Stimulated activated naive CD4-positive, alpha-beta T cell (primary cell): ENCODE results near the gene TAGLN2.

Experiments
- DNase-seq, 6 experiments: peaks; one replicate each; lab custom pipeline; 2025; lab: John Stamatoyannopoulos, UW

TAGLN2 gene

GRCh38 chr1:159935305-159935704, 10.0 kb upstream of the TAGLN2 start:
- DNase-seq, result no peak

- DNase-seq, result no peak
Measured at GRCh38 chr1:159934136-159935039, 9.1 kb upstream of the TAGLN2 start.

DNA sequence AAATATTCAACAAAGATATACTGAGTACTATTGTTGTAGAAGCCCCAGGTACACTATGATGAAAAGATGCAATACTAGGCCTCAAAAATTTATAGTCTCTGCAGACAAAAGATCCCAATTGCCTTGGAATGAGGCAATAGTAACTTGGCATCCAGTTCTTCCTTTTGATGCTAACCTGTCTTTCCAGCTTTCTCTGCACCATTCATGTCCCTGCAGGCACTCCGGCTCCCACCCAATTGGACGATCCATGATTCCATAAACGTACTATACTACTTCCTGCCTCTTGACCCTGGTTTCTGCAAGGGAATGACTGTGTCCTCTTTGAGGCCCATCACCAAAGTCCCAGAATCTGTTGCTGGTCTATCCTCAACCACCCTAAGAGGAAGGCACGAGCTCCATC, 8.0 kb upstream of the TAGLN2 start:
- DNase-seq, result no peak

- no peak for DNase-seq
Measured at GRCh38 chr1:159932296-159933285, 7.3 kb upstream of the TAGLN2 start.

DNA sequence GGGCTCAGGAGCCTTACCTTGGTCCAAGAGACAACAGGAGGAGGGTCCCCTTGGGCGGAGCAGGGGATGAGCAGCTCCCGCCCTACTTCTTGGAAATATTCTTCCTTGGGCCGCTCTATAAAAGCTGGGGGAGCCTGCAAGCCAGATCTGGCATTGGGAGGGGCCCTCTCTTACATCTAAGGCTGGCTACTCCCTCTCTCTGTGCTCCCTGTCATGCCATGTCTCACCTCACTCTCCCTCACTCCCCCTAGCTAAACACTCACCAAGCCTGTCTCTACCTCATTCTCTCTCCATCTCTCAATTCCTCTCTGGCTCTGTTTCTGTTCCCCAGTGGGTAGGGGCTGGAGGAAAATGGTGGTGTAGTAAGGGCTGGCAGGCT, 6.5 kb upstream of the TAGLN2 start:
- no peak for DNase-seq

GRCh38 chr1:159931101-159931794, 5.9 kb upstream of the TAGLN2 start:
- DNase-seq, result no peak

GRCh38 chr1:159930634-159931033, 5.3 kb upstream of the TAGLN2 start:
- DNase-seq, result no peak

GRCh38 chr1:159930216-159930615, 4.9 kb upstream of the TAGLN2 start:
- no peak for DNase-seq

GRCh38 chr1:159929155-159930051, 4.1 kb upstream of the TAGLN2 start:
- no peak for DNase-seq

DNA sequence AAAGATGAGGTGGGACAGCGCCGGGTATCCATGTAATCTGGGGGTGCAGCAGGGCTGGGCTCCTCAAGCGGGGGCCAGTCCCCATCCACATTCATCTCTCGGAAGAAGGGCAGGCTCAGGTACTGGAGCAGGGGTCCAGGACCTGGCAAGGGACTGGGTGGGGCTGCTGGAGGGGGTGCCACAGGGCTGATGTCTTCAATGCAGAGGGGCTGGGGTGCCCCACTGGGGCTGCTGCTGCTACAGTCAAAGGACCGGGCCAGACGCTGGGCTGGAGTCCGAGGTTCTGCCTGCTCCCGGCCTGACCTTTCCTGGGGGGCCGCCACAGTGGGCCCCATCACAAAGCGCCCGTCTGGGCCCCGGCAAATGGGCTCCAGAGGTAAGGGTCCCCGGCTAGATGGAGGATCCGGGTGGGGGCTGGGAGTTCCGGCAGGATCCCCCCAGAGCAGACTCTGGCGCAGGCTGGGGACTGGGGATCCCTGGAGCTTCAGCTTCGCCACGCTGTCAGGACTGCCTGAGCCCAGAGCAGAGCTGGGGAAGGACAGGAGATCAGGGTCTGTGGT, 3.3 kb upstream of the TAGLN2 start:
- DNase-seq, result no peak

- no peak for DNase-seq
Measured at GRCh38 chr1:159927849-159928431, 2.6 kb upstream of the TAGLN2 start.

GRCh38 chr1:159927211-159927848, 2.0 kb upstream of the TAGLN2 start:
- no peak for DNase-seq

GRCh38 chr1:159925719-159926078, 392 bp upstream of the TAGLN2 start:
- DNase-seq, result no peak

DNA sequence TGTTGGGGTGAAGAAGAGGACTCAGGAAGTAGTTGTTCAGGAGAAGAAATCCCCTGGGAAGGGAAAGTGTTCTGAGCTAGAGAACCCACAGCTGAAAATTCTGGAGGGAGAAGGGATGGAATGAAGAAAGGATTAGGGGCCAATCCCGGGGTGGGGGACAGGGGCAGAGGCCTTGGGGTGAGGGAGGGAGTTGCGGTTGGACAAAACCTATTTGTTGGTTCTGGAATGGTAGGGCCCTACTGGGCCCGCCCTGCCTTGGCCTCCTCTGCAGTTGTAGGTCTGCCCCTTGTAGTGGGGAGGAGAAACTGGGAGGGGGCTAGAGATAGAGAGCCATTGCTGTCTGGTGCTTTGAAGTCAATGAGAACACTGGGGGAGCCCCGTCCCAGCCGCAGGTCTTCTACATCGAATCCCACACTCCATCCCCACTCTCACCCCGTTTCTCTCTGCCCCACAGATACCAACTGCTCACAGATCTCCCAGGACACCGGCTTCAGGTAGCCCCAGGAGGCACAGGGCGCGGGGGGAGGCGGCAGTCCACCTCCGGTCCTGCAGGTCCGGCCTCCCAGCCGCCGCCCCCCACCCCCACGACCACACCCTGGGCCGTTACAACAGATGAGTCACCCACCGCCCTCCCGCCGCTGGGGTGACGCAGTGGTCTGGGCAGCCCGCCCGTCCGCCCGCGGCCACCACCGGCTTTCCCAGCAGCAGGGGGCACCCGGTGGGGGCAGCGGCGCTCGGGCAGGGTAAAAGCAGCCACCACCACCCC, 1.1 kb downstream of the TAGLN2 start:
- DNase-seq, result peak; percentile 66 to 78 (median 74)

DNA sequence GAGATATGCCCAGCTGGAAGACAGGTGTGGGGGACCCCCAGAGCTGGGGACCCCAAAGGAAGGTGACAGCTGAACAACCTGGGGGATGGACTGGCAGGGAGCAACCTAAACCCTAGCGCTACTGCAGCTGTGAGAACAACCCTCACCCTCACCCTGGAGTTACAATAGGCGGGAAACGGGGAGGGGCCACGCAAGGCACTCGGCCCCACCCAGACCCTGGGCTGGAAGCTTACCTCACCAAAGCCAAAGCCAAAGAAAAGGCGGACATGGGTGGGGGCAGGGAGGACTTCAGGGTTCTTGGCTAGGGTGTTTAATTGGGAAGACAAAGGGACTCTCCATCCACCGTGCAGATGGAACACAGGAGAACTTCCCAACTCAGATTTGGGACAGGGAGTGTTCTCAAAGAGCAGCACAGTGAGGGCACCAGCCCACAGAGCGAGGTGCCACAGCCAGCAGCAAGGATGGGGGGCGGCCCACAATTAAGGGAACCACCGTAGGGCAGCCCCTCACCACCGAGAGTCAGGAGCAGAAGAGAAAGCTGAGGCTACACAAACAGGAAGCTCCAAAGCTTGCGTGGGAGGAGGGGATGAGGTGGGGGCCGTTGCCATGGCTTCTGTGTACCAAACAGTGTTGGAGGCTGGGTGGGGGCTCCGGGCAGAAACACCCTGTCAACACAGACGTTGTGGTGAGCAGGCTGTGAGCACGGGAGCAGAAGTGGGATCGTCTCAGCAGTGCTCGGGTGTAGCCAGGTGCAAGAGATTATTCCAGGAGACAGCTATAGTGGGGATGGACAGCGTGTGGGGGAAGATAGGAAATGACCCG, 1.9 kb downstream of the TAGLN2 start:
- DNase-seq, result peak; percentile 88 to 95 (median 92)

GRCh38 chr1:159922511-159923202, 2.6 kb downstream of the TAGLN2 start:
- no peak for DNase-seq

DNA sequence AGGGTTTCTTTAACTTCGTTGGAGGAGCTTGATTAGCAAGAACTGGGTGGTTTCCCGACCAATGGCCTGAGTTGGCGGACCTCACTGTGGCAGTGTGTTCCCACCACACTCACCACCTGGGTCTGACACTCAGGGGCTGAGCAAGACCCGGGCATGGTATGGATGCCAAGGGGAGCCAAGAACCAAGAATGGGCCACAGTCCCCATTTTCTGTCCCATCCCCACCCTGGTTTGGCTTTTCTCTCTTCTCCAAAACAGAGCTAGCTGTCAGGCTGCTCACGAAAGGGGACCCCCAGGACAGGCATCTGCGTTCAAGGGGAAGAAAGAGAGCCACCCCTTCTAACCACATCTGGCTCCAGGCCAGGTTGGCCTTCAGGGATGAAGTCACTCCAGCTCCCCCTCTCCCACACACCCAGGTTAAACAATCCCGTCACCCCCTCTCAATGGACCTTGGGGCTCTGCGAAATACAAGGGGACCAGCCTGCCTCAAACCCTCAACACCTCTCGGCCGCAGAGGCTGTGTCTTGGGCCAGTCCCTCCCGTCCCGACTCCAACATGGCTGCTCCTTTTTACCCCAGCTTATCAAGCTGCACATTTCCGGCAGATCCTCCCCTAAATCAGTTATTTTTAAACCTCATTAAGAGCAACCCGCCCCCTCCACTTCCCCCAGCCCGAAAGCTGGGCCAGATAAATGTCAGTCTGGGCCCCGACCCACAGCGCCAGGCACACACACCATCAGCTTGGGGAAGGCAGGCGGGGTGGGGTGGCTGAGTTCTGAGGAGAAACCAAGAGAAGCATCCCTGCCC, 3.4 kb downstream of the TAGLN2 start:
- peak in 1 of 6 experiments; percentile 11 for DNase-seq
